GM10248 (cell line): Measurements from ENCODE around the gene TRIM71.

ENCODE experiments used
- CTCF ChIA-PET: fragments of 300-600 bp; sonication (Branson Sonifier 250); formaldehyde crosslinking; extraction: SDS; loops from one replicate; lab custom pipeline; 2021; ENCODE audit warnings: antibody characterized with exemption; lab: Yijun Ruan, JAX
- POLR2A ChIA-PET: fragments of 350-650 bp; sonication (Branson Sonifier 250); formaldehyde crosslinking; extraction: SDS; loops from one replicate; lab custom pipeline; 2020; ENCODE audit warnings: antibody characterized with exemption; lab: Yijun Ruan, JAX
- DNase-seq: peaks from one replicate; pipeline ENCODE4 v3.0.0; 2012; ENCODE audit errors: extremely low spot score
- CTCF ChIP-seq: IDR thresholded peaks from 2 replicates; pipeline ENCODE4 v1.5.1; 2012; ENCODE audit warnings: mild to moderate bottlenecking, low read depth; ENCODE audit errors: extremely low read depth, missing control alignments, control extremely low read depth

Gene TRIM71

GRCh38 chr3:32882603-32883025 lies 64.8 kb downstream of the TRIM71 start:
- CTCF ChIA-PET, result interaction anchor here (2.2 kb wide), 1 partner anchor 11 kb away, joined by 7 read pairs; no protein-coding TSS in a partner anchor
- peak; percentile 45 for DNase-seq
- POLR2A ChIA-PET, result no interaction called here
- TF ChIP-seq CTCF, result no peak

GRCh38 chr3:32883817-32884216 lies 66.0 kb downstream of the TRIM71 start:
- DNase-seq, result no peak
- ChIA-PET CTCF (interaction anchor here (0.9 to 2.2 kb wide), 5 partner anchors 10 to 58 kb away, joined by 3 to 7 read pairs (median 5); no protein-coding TSS in a partner anchor), POLR2A (no interaction called here)
- no peak for TF ChIP-seq CTCF

GRCh38 chr3:32884591-32884990 lies 66.8 kb downstream of the TRIM71 start:
- CTCF ChIA-PET, result interaction anchor here (1.1 to 1.7 kb wide), 3 partner anchors 11 to 58 kb away, joined by 5 read pairs; no protein-coding TSS in a partner anchor
- POLR2A ChIA-PET, result no interaction called here
- DNase-seq, result no peak
- no peak for TF ChIP-seq CTCF

- no peak for DNase-seq
- TF ChIP-seq CTCF, result no peak
- ChIA-PET POLR2A (no interaction called here), CTCF (interaction anchor here (1.1 to 1.7 kb wide), 4 partner anchors 10 to 59 kb away, joined by 4 to 5 read pairs (median 5); no protein-coding TSS in a partner anchor)
Observed at GRCh38 chr3:32885283-32885901, 67.6 kb downstream of the TRIM71 start.

GRCh38 chr3:32886296-32886695 lies 68.5 kb downstream of the TRIM71 start:
- CTCF ChIA-PET, result interaction anchor here (1.3 to 1.7 kb wide), 2 partner anchors 9 to 17 kb away, joined by 4 to 5 read pairs; no protein-coding TSS in a partner anchor
- DNase-seq, result no peak
- POLR2A ChIA-PET, result no interaction called here
- no peak for TF ChIP-seq CTCF

GRCh38 chr3:32886911-32887310 lies 69.1 kb downstream of the TRIM71 start:
- no peak for TF ChIP-seq CTCF
- POLR2A ChIA-PET, result no interaction called here
- no peak for DNase-seq

More at GRCh38 chr3:32886911-32887310, 69.1 kb downstream of the TRIM71 start:
- CTCF ChIA-PET, result interaction anchor here (1.9 kb wide), 1 partner anchor 8 kb away, joined by 4 read pairs; no protein-coding TSS in a partner anchor
